HCT116 (cell line): ENCODE data around the gene SETD1B. TPM values are rescaled to one million over a fixed set of nuclear protein-coding genes. Genes with fewer than 3 reads are reported as not detected.

Source experiments
- ATAC-seq: fragments of 200-7000 bp; cut with Tn5 transposase; 2 replicates; pipeline ENCODE4 v1.9.1; 2020; ENCODE audit warnings: mild to moderate bottlenecking, moderate library complexity
- BruUV-seq: library from RNA; stranded (reverse); fragments of 400-500 nt; replicated peaks from 2 replicates; lab custom pipeline; 2021; lab: Mats Ljungman, UMichigan
- CTCF ChIA-PET: fragments of 300-600 bp; sonication (Branson Sonifier 250); formaldehyde crosslinking; loops from one replicate; lab custom pipeline; 2021; ENCODE audit warnings: antibody characterized with exemption; lab: Charles Lee
- POLR2A ChIA-PET: fragments of 300-600, 350-600 bp; sonication (Branson Sonifier 250); formaldehyde crosslinking; loops from one replicate; lab custom pipeline; 2021; ENCODE audit warnings: antibody characterized with exemption; lab: Charles Lee
- RAD21 ChIA-PET, 2 experiments: fragments of 300-600 bp; sonication (Branson Sonifier 250); formaldehyde crosslinking; loops; one replicate each; lab custom pipeline; 2023; ENCODE audit warnings: low total read pairs in 2 of 2; ENCODE audit not compliant: uncharacterized antibody in 2 of 2, unreplicated experiment in 2 of 2, low non-redundant PET in 1 of 2; lab: Charles Lee
- DNase-seq: peaks from one replicate; pipeline ENCODE4 v3.0.0-alpha.2; 2010; ENCODE audit warnings: low read depth, low spot score
- H2AFZ ChIP-seq: fragments of 200-600 bp; shearing (Covaris generic), sonication (generic); 2 replicates; pipeline ENCODE4 v1.6.1; 2017; ENCODE audit warnings: low read depth, mixed run types, mixed read lengths, antibody characterized with exemption, low read length; ENCODE audit not compliant: poor library complexity, severe bottlenecking
- H3K27ac ChIP-seq: 2 replicates; pipeline ENCODE4 v1.5.1; 2012; ENCODE audit warnings: low read depth, low read length
- H3K27me3 ChIP-seq: fragments of 200-600 bp; sonication (generic); 2 replicates; pipeline ENCODE4 v1.6.1; 2016; ENCODE audit warnings: mixed run types, low read length, mixed read lengths; ENCODE audit not compliant: insufficient read depth
- H3K36me3 ChIP-seq, 2 experiments: fragments of 200-500 bp in 1 of 2; fragments of 200-600 bp in 1 of 2; sonication (Bioruptor generic) in 1 of 2; sonication (generic) in 1 of 2; 2 replicates each; pipeline versions ENCODE4 v1.5.1 to v1.6.1; 2014 to 2016; ENCODE audit warnings: low read length in 2 of 2, inconsistent platforms in 1 of 2, mixed read lengths in 1 of 2, mixed run types in 1 of 2; ENCODE audit not compliant: insufficient read depth in 2 of 2, control insufficient read depth in 1 of 2
- H3K4me1 ChIP-seq, 2 experiments: fragments of 200-600 bp in 1 of 2; sonication (generic) in 1 of 2; 2 replicates each; pipeline versions ENCODE4 v1.5.1 to v1.6.1; 2012 to 2017; ENCODE audit warnings: low read length in 2 of 2, inconsistent platforms in 1 of 2, mild to moderate bottlenecking in 1 of 2, mixed read lengths in 1 of 2, mixed run types in 1 of 2, moderate library complexity in 1 of 2; ENCODE audit not compliant: insufficient read depth in 2 of 2, control insufficient read depth in 1 of 2
- H3K4me2 ChIP-seq: fragments of 200-600 bp; sonication (generic); 2 replicates; pipeline ENCODE4 v1.6.1; 2017; ENCODE audit warnings: mixed run types, low read length, mixed read lengths
- H3K4me3 ChIP-seq, 2 experiments: fragments of 200-600 bp in 1 of 2; sonication (generic) in 1 of 2; replicated peaks in 1 of 2; 2 replicates each; pipeline ENCODE4 v1.5.1; 2011 to 2016; ENCODE audit warnings: low read length in 2 of 2, control low read depth in 1 of 2, low read depth in 1 of 2, mild to moderate bottlenecking in 1 of 2, mixed read lengths in 1 of 2, mixed run types in 1 of 2
- H3K79me2 ChIP-seq: fragments of 200-600 bp; sonication (generic); 2 replicates; pipeline ENCODE4 v1.6.1; 2017; ENCODE audit warnings: mild to moderate bottlenecking, mixed run types, low read length, moderate library complexity, mixed read lengths; ENCODE audit not compliant: insufficient read depth
- H3K9ac ChIP-seq: fragments of 200-600 bp; sonication (generic); 2 replicates; pipeline ENCODE4 v1.6.1; 2016; ENCODE audit warnings: low read length, mixed read lengths
- H3K9me2 ChIP-seq: fragments of 200-600 bp; sonication (generic), shearing (Covaris generic); 2 replicates; pipeline ENCODE4 v1.6.1; 2017; ENCODE audit warnings: mixed run types, mild to moderate bottlenecking, moderate library complexity; ENCODE audit not compliant: insufficient read depth
- H3K9me3 ChIP-seq, 2 experiments: fragments of 200-500 bp in 1 of 2; fragments of 200-600 bp in 1 of 2; sonication (Bioruptor generic) in 1 of 2; sonication (generic) in 1 of 2; 2 replicates each; pipeline ENCODE4 v1.6.1; 2014 to 2017; ENCODE audit warnings: low read length in 2 of 2, mixed read lengths in 2 of 2, inconsistent platforms in 1 of 2, low read depth in 1 of 2, mild to moderate bottlenecking in 1 of 2, mixed run types in 1 of 2, moderate library complexity in 1 of 2; ENCODE audit not compliant: control insufficient read depth in 1 of 2, insufficient read depth in 1 of 2
- H4K20me1 ChIP-seq: fragments of 200-600 bp; sonication (generic), shearing (Covaris generic); 2 replicates; pipeline ENCODE4 v1.6.1; 2017; ENCODE audit warnings: mixed run types, mild to moderate bottlenecking, moderate library complexity; ENCODE audit not compliant: insufficient read depth
- RAD21 ChIP-seq: IDR thresholded peaks from 2 replicates; pipeline ENCODE4 v1.6.1; 2012; ENCODE audit warnings: low read depth, mild to moderate bottlenecking
- SP1 ChIP-seq: IDR thresholded peaks from 2 replicates; pipeline ENCODE4 v1.6.1; 2012; ENCODE audit warnings: low read depth
- TCF7L2 ChIP-seq: IDR thresholded peaks from 2 replicates; pipeline ENCODE4 v1.7.0; 2011; ENCODE audit warnings: borderline replicate concordance, inconsistent platforms; ENCODE audit not compliant: insufficient read depth, insufficient read length; ENCODE audit errors: extremely low read depth
- YY1 ChIP-seq: IDR thresholded peaks from 2 replicates; pipeline ENCODE4 v1.6.1; 2011; ENCODE audit warnings: low read length, low read depth, moderate library complexity, mild to moderate bottlenecking; ENCODE audit not compliant: insufficient replicate concordance; ENCODE audit errors: extremely low read depth
- ZNF274 ChIP-seq: fragments of 200-500 bp; sonication (Bioruptor generic); IDR thresholded peaks from 2 replicates; pipeline ENCODE4 v1.6.1; 2014; ENCODE audit warnings: mild to moderate bottlenecking, low read depth, low read length, inconsistent platforms
- intact Hi-C: fragments of 100-400 bp; cut with micrococcal nuclease; formaldehyde crosslinking; loops from 2 replicates; pipeline ENCODE4 v1.10.0; 2022
- total RNA-seq: library from RNA; stranded (reverse); gene quantifications from one replicate; pipeline ENCODE4 v1.2.1, GENCODE V29; 2021; ENCODE audit not compliant: unreplicated experiment
- TF ChIP-seq, protein P1 (sequence below): IDR thresholded peaks from 2 replicates; pipeline ENCODE4 v1.6.1; 2012; ENCODE audit warnings: low read depth
- TF ChIP-seq, protein P2 (sequence below), 3 experiments: fragments of 200-600 bp in 1 of 3; sonication (generic) in 1 of 3; IDR thresholded peaks in 2 of 3; conservative IDR thresholded peaks in 1 of 3; 2 replicates each; pipeline ENCODE4 v1.5.1; 2012 to 2017; ENCODE audit warnings: low read depth in 2 of 3, low read length in 2 of 3, antibody characterized with exemption in 1 of 3, borderline replicate concordance in 1 of 3, control low read depth in 1 of 3, mild to moderate bottlenecking in 1 of 3, mixed read lengths in 1 of 3, mixed run types in 1 of 3, moderate library complexity in 1 of 3; ENCODE audit not compliant: insufficient read depth in 1 of 3
- TF ChIP-seq, protein P3 (sequence below): IDR thresholded peaks from 2 replicates; pipeline ENCODE4 v1.6.1; 2012

Gene SETD1B
- total RNA-seq, 1 experiment from 2014 or later: 17.5 TPM

DNA sequence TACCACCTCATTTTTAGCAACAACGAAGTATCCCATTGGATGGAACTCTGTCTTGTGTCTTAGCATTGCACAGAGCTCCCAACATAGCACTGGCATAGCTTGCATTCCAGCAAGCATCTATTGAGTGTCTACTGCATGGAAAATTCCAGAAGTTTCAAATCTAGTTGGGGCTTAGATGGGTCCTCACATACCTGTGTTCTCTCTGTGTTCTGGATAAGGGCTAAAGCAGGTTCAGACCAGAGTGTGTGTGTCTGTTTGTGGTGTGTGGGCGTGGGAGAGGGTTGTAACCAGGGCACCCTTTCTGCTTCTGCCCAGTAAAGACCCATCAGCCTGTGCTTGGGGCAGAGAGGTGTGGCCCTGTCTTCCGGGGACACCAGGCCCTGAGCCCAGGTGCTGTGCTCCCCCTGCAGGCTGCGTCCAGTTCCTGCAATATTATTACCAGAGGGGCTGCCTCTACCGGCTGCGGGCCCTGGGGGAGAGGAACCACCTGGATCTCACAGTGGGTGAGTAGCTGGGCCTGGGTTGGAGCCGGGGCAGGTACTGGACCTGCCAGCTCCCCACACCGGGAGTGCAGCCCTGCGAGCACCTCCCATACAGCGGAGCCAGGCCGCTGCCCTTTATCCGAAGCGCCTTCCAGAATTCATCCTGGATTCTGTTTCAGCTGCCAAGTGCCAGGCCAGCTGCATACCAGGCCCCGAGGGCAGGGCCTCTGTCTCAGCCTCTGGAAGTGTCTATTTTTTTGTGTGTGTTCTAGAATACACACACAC lies 30.6 kb upstream of the SETD1B start:
- Histone ChIP-seq H3K4me1 (peaks cover 20 to 49% of the 10 kb centered on the region in 2 experiments), H3K9ac (no peak overlapping the region)
- TF ChIP-seq TCF7L2: no peak
- TF ChIP-seq, protein P1, sequence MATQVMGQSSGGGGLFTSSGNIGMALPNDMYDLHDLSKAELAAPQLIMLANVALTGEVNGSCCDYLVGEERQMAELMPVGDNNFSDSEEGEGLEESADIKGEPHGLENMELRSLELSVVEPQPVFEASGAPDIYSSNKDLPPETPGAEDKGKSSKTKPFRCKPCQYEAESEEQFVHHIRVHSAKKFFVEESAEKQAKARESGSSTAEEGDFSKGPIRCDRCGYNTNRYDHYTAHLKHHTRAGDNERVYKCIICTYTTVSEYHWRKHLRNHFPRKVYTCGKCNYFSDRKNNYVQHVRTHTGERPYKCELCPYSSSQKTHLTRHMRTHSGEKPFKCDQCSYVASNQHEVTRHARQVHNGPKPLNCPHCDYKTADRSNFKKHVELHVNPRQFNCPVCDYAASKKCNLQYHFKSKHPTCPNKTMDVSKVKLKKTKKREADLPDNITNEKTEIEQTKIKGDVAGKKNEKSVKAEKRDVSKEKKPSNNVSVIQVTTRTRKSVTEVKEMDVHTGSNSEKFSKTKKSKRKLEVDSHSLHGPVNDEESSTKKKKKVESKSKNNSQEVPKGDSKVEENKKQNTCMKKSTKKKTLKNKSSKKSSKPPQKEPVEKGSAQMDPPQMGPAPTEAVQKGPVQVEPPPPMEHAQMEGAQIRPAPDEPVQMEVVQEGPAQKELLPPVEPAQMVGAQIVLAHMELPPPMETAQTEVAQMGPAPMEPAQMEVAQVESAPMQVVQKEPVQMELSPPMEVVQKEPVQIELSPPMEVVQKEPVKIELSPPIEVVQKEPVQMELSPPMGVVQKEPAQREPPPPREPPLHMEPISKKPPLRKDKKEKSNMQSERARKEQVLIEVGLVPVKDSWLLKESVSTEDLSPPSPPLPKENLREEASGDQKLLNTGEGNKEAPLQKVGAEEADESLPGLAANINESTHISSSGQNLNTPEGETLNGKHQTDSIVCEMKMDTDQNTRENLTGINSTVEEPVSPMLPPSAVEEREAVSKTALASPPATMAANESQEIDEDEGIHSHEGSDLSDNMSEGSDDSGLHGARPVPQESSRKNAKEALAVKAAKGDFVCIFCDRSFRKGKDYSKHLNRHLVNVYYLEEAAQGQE: no peak
- TF ChIP-seq, protein P2, sequence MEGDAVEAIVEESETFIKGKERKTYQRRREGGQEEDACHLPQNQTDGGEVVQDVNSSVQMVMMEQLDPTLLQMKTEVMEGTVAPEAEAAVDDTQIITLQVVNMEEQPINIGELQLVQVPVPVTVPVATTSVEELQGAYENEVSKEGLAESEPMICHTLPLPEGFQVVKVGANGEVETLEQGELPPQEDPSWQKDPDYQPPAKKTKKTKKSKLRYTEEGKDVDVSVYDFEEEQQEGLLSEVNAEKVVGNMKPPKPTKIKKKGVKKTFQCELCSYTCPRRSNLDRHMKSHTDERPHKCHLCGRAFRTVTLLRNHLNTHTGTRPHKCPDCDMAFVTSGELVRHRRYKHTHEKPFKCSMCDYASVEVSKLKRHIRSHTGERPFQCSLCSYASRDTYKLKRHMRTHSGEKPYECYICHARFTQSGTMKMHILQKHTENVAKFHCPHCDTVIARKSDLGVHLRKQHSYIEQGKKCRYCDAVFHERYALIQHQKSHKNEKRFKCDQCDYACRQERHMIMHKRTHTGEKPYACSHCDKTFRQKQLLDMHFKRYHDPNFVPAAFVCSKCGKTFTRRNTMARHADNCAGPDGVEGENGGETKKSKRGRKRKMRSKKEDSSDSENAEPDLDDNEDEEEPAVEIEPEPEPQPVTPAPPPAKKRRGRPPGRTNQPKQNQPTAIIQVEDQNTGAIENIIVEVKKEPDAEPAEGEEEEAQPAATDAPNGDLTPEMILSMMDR (IDR thresholded peaks at IDR 0.05 in 2 of 3, conservative IDR thresholded peaks at IDR 0.05 in 1 of 3; ENCODE audit: borderline replicate concordance in 1 of 3, insufficient read depth in 1 of 3, low read depth in 2 of 3, low read length in 2 of 3): peak; percentile 88 to 95 (median 90)
- no peak for TF ChIP-seq SP1
- no peak for TF ChIP-seq ZNF274
- TF ChIP-seq, protein P3, sequence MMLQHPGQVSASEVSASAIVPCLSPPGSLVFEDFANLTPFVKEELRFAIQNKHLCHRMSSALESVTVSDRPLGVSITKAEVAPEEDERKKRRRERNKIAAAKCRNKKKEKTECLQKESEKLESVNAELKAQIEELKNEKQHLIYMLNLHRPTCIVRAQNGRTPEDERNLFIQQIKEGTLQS: no peak
- TF ChIP-seq RAD21: peak; percentile 99
- TF ChIP-seq YY1: peak; percentile 59
- TF ChIP-seq, all 23 proteins: peak for 3
- ATAC-seq (peak; percentile 81), DNase-seq (peak; percentile 64)
- H2AFZ ChIP-seq: no peak overlapping the region
- H3K79me2 ChIP-seq: no peaks in the 10 kb centered on the region
- no peaks in the 10 kb centered on the region for H4K20me1 ChIP-seq
- H3K27me3 ChIP-seq: no peaks in the 10 kb centered on the region
- ChIA-PET RAD21 (interaction anchor here (0.5 to 1.2 kb wide), 4 partner anchors 21 to 221 kb away, joined by 3 to 4 read pairs (median 3); no protein-coding TSS in a partner anchor), POLR2A (interaction anchor here (0.7 kb wide), 1 partner anchor 21 kb away, joined by 3 read pairs; the partner anchor contains the start of gene RHOF), CTCF (interaction anchor here (0.7 to 2.3 kb wide), 10 partner anchors 9 to 221 kb away, joined by 3 to 29 read pairs (median 4); partner anchors contain the start of gene RHOF)
- H3K4me2 ChIP-seq: peak overlapping the region; percentile 40
- H3K9me2 ChIP-seq: no peaks in the 10 kb centered on the region
- no peak overlapping the region for H3K4me3 ChIP-seq
- H3K27ac ChIP-seq: peak overlapping the region; percentile 49
- H3K9me3 ChIP-seq: no peaks in the 10 kb centered on the region
- H3K36me3 ChIP-seq: no peaks in the 10 kb centered on the region
- intact Hi-C loops: loop anchor here (1.0 kb wide), 2 partner anchors 76 to 221 kb away; no protein-coding TSS in a partner anchor
- no TSS peak for BruUV-seq
